ENCODE data around the gene ADCYAP1R1. TPM values are rescaled to one million over a fixed set of nuclear protein-coding genes. Genes with fewer than 3 reads are reported as not detected.

The ADCYAP1R1 gene
- total RNA-seq, 3 donors from 2014 or later (not counting 1 experiment from before 2014, with no cell fraction given), result not detected

DNA sequence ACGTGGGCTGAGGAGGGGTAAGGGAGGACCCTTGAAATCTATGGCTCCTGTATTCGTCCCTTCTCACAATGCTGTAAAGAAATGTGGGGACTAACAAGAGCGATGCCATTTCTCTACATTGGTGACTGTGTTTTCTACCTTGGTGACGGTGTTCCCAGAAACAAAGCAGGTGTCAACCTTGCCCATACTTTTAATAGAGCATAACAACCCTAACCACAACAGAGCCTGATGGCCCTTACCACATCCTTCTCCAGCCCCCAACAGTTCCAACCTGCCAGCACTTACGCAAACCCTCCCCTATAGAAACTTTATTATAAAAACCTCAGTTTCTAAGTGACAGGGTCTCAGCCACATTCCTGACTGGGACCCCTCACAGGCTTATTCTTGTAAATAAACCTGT is 28.2 kb upstream of the ADCYAP1R1 start:
- Mint-ChIP-seq H3K27me3 (ENCODE audit: low read depth in 2 of 2) (no peaks in the 10 kb centered on the region), H3K4me3 (peak overlapping the region; percentile 7), H3K27ac (peak overlapping the region; percentile 30 to 64), H3K4me1 (peaks cover 50 to 57% of the 10 kb centered on the region in 2 donors), H3K9me3 (no peaks in the 10 kb centered on the region), H3K36me3 (no peaks in the 10 kb centered on the region)
- ATAC-seq (peak; percentile 26 to 78 (median 55)), DNase-seq (peak in 1 of 2 donors; percentile 49)
- Histone ChIP-seq H3K27ac (ENCODE audit: low read length) (no peak overlapping the region), H3K4me3 (ENCODE audit: low read length) (no peak overlapping the region), H3K9me3 (ENCODE audit: control insufficient read depth, insufficient read depth, low read length) (peaks cover 12% of the 10 kb centered on the region), H3K36me3 (ENCODE audit: control insufficient read depth, insufficient read depth, low read length) (no peaks in the 10 kb centered on the region), H3K4me1 (ENCODE audit: control insufficient read depth, insufficient read depth, low read length) (peaks cover 65% of the 10 kb centered on the region), H3K27me3 (ENCODE audit: control insufficient read depth, insufficient read depth, low read length) (no peaks in the 10 kb centered on the region)
- intact Hi-C loops (cut with micrococcal nuclease), result no loop called here
- TF ChIP-seq, protein P1, sequence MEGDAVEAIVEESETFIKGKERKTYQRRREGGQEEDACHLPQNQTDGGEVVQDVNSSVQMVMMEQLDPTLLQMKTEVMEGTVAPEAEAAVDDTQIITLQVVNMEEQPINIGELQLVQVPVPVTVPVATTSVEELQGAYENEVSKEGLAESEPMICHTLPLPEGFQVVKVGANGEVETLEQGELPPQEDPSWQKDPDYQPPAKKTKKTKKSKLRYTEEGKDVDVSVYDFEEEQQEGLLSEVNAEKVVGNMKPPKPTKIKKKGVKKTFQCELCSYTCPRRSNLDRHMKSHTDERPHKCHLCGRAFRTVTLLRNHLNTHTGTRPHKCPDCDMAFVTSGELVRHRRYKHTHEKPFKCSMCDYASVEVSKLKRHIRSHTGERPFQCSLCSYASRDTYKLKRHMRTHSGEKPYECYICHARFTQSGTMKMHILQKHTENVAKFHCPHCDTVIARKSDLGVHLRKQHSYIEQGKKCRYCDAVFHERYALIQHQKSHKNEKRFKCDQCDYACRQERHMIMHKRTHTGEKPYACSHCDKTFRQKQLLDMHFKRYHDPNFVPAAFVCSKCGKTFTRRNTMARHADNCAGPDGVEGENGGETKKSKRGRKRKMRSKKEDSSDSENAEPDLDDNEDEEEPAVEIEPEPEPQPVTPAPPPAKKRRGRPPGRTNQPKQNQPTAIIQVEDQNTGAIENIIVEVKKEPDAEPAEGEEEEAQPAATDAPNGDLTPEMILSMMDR (IDR thresholded peaks at IDR 0.05), result no peak
- 14% methylated on average over 5 of the region's 5 CpGs for WGBS (ENCODE audit: insufficient coverage)

DNA sequence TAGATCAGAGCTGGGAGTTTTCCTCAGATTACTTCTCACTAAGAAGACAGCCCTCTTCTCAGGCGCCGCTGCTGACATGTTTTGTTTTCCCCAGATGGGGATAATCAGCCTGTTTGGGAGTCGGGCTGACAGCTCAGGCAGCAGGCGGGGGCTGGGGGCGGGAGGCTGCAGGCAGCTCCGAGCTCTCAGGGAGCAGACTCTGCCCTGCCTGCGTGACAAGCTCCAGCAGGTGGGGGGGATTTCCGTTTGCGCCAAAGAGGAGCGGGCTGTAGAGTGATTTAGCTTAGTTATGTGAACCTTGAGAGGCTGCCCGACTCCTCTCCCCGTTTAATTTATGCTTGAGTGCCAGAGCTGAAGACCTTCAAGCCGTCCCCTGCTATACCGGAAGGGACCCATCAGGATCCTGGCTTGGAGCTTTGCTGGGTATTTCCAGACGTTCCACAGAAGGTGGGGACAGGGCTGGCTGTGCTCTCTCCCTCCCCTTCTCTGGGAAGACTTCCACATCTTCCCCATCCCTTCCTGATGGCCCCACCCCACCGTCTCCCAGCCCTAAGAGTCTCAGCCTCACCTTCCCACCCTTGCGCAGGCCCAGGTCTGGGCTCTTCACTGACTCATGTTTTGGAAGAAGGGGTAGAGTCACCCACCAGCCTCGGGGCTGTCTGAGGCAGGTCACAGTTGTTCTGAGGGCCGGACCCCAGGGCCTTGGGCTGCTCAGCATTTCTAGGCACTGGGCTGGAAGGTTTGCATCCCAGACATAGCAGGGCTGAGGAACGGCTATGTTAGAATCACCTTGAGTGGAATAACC is 24.7 kb upstream of the ADCYAP1R1 start:
- Histone ChIP-seq H3K27me3 (ENCODE audit: control insufficient read depth, insufficient read depth, low read length) (no peaks in the 10 kb centered on the region), H3K27ac (ENCODE audit: low read length) (no peak overlapping the region), H3K36me3 (ENCODE audit: control insufficient read depth, insufficient read depth, low read length) (no peaks in the 10 kb centered on the region), H3K9me3 (ENCODE audit: control insufficient read depth, insufficient read depth, low read length) (peaks cover 12% of the 10 kb centered on the region), H3K4me1 (ENCODE audit: control insufficient read depth, insufficient read depth, low read length) (peaks cover 46% of the 10 kb centered on the region), H3K4me3 (ENCODE audit: low read length) (no peak overlapping the region)
- WGBS (ENCODE audit: insufficient coverage), result 42% methylated on average over 20 of the region's 20 CpGs
- DNase-seq (peak in 1 of 2 donors; percentile 23), ATAC-seq (no peak)
- Mint-ChIP-seq H3K4me3 (no peak overlapping the region), H3K27ac (no peak overlapping the region), H3K9me3 (no peaks in the 10 kb centered on the region), H3K36me3 (no peaks in the 10 kb centered on the region), H3K4me1 (peaks cover 35 to 39% of the 10 kb centered on the region in 2 donors), H3K27me3 (ENCODE audit: low read depth in 2 of 2) (peaks cover 0 to 1% of the 10 kb centered on the region in 2 donors)
- TF ChIP-seq, protein P1 (IDR thresholded peaks at IDR 0.05), result no peak
- intact Hi-C loops (cut with micrococcal nuclease), result no loop called here

DNA sequence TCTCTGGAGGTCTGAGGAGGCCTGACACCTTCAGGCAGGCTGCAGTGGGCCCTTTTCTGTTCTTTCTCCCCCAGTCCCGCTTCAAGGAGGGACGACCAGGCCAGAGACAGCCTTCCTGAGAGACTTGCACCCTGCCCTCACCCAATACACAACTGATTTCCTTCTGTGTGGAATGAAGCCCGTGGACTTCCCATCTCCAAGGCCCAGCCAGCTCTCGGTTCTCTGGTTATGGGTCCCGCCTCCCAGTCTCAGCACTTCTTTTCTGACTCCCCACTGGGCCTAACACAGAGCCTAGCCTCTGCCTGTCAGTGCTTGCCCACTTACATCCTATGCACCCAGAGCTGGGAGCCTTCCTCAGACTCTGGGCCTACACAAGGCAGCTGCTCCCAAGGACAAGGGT is 24.1 kb upstream of the ADCYAP1R1 start:
- H3K4me1 ChIP-seq (ENCODE audit: control insufficient read depth, insufficient read depth, low read length), result peaks cover 40% of the 10 kb centered on the region
- no peaks in the 10 kb centered on the region for H3K36me3 Mint-ChIP-seq
- no peak overlapping the region for H3K4me3 ChIP-seq (ENCODE audit: low read length)
- no peak overlapping the region for H3K27ac Mint-ChIP-seq
- intact Hi-C loops (cut with micrococcal nuclease), result no loop called here
- H3K9me3 Mint-ChIP-seq, result no peaks in the 10 kb centered on the region
- ATAC-seq (no peak), DNase-seq (no peak)
- no peaks in the 10 kb centered on the region for H3K36me3 ChIP-seq (ENCODE audit: control insufficient read depth, insufficient read depth, low read length)
- no peak overlapping the region for H3K27ac ChIP-seq (ENCODE audit: low read length)
- 84% methylated on average over 5 of the region's 5 CpGs for WGBS (ENCODE audit: insufficient coverage)
- TF ChIP-seq, protein P1 (IDR thresholded peaks at IDR 0.05), result no peak
- H3K9me3 ChIP-seq (ENCODE audit: control insufficient read depth, insufficient read depth, low read length), result peaks cover 12% of the 10 kb centered on the region
- H3K27me3 ChIP-seq (ENCODE audit: control insufficient read depth, insufficient read depth, low read length), result no peaks in the 10 kb centered on the region
- H3K4me3 Mint-ChIP-seq, result no peak overlapping the region
- peaks cover 0 to 5% of the 10 kb centered on the region in 2 donors for H3K27me3 Mint-ChIP-seq (ENCODE audit: low read depth in 2 of 2)
- H3K4me1 Mint-ChIP-seq, result peaks cover 32 to 35% of the 10 kb centered on the region in 2 donors

Data from natural killer cell (primary cell).